ENCODE measurements around the gene ATP5MK. TPM values are rescaled to one million over a fixed set of nuclear protein-coding genes. Genes with fewer than 3 reads are reported as not detected.

ATP5MK gene
- total RNA-seq, 1 experiment from 2014 or later: 556 TPM

GRCh38 chr10:103442031-103442461, 45.8 kb upstream of the ATP5MK start:
- no peak overlapping the region for H3K4me3 ChIP-seq (replicated peaks in 1 of 2; ENCODE audit: low read depth in 1 of 2, low read length in 2 of 2)
- intact Hi-C loops (cut with micrococcal nuclease): no loop called here
- no peaks in the 10 kb centered on the region for H3K27me3 ChIP-seq (ENCODE audit: insufficient read depth, low read length)
- BruUV-seq (replicated peaks): no TSS peak
- no peaks in the 10 kb centered on the region for H4K20me1 ChIP-seq (ENCODE audit: insufficient read depth)
- no peak overlapping the region for H3K27ac ChIP-seq (ENCODE audit: low read depth, low read length)
- RAD21 ChIA-PET (ENCODE audit: low non-redundant PET in 1 of 2, low total read pairs in 2 of 2, uncharacterized antibody in 2 of 2, unreplicated experiment in 2 of 2): no interaction called here
- POLR2A ChIA-PET: no interaction called here
- peaks cover 5% of the 10 kb centered on the region; the same call in 1 of the 2 replicates for H3K79me2 ChIP-seq (ENCODE audit: insufficient read depth, low read length)
- no peak for ATAC-seq
- H3K4me2 ChIP-seq (ENCODE audit: low read length): no peak overlapping the region
- DNase-seq (ENCODE audit: low read depth, low spot score): no peak
- H3K4me1 ChIP-seq (ENCODE audit: control insufficient read depth in 1 of 2, insufficient read depth in 2 of 2, low read length in 2 of 2): no peaks in the 10 kb centered on the region
- H3K9ac ChIP-seq (ENCODE audit: low read length): no peak overlapping the region
- CTCF ChIA-PET: no interaction called here
- H3K9me3 ChIP-seq (ENCODE audit: control insufficient read depth in 1 of 2, insufficient read depth in 1 of 2, low read depth in 1 of 2, low read length in 2 of 2): no peaks in the 10 kb centered on the region
- peaks cover 84 to 90% of the 10 kb centered on the region in 2 experiments for H3K36me3 ChIP-seq (ENCODE audit: control insufficient read depth in 1 of 2, insufficient read depth in 2 of 2, low read length in 2 of 2)
- no peak overlapping the region for H2AFZ ChIP-seq (ENCODE audit: low read depth, low read length, poor library complexity, severe bottlenecking)
- TF ChIP-seq CTCF (IDR thresholded peaks at IDR 0.05 in 2 of 3, conservative IDR thresholded peaks at IDR 0.05 in 1 of 3; ENCODE audit: borderline replicate concordance in 1 of 3, insufficient read depth in 1 of 3, low read depth in 2 of 3, low read length in 2 of 3) (no peak), SP1 (IDR thresholded peaks at IDR 0.05; ENCODE audit: low read depth) (no peak), REST (IDR thresholded peaks at IDR 0.05; ENCODE audit: low read depth) (no peak), CEBPB (IDR thresholded peaks at IDR 0.05; ENCODE audit: low read depth) (no peak)
- H3K9me2 ChIP-seq (ENCODE audit: insufficient read depth): no peaks in the 10 kb centered on the region

Measured in HCT116 (cell line).